Measurements from ENCODE around the gene TCAF1.

Gene TCAF1

DNA sequence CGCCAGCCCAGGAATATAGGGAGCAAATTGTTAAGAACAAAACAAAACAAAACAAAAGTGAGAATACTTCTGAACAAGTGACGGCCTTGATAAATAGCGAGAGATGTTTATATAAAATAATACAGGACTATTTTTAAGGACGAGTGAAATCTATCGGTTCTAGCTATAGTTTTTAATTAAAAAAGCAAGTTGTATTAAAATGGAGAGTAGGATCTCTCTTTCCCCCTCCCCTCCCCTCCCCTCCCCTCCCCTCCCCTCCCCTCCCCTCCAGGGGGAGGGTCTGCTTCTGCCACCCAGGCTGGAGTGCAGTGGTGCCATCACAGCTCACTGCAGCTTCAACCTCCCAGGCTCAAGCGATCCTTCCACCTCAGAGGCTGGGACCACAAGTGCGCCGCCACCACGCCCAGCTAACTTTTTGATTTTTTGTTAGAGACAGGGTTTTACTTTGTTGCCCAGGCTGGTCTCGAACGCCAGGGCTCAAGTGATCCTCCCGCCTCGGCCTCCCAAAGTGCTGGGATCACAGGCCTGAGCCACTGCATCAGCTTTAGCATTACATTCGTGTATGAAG lies 440 bp upstream of the TCAF1 start:
- ATAC-seq (ENCODE audit: insufficient read depth, low read depth), result no peak
- Histone ChIP-seq H3K27me3 (ENCODE audit: insufficient read depth, low read length, poor library complexity) (no peaks in the 10 kb centered on the region), H2AFZ (ENCODE audit: low read depth, low read length) (peak overlapping the region; percentile 78), H3K36me3 (ENCODE audit: insufficient read depth, low read length) (no peaks in the 10 kb centered on the region), H3K4me2 (ENCODE audit: insufficient read depth, low read length) (peak overlapping the region; percentile 77), H3K9ac (ENCODE audit: low read depth, low read length) (peak overlapping the region; percentile 75; the same call in 1 of the 2 replicates), H3K4me3 (ENCODE audit: low read depth in 1 of 2, low read length in 2 of 2) (peak overlapping the region; percentile 68 to 82; a peak in 3 of 4 replicates), H3K9me3 (ENCODE audit: insufficient read depth, low read length, severe bottlenecking) (no peaks in the 10 kb centered on the region), H3K4me1 (ENCODE audit: insufficient read depth, low read length) (peaks cover 27% of the 10 kb centered on the region), H3K79me2 (ENCODE audit: insufficient read depth, low read length) (peaks cover 44% of the 10 kb centered on the region), H4K20me1 (ENCODE audit: insufficient read depth, low read length) (peaks cover 12% of the 10 kb centered on the region; the same call in 1 of the 2 replicates), H3K27ac (ENCODE audit: low read length) (peak overlapping the region; percentile 89; the same call in 1 of the 2 replicates)
- TF ChIP-seq CTCF (IDR thresholded peaks at IDR 0.05; ENCODE audit: borderline replicate concordance, extremely low read depth, low read length, poor library complexity, severe bottlenecking) (no peak), EZH2 (IDR thresholded peaks at IDR 0.05; ENCODE audit: borderline replicate concordance, low read depth, low read length, severe bottlenecking) (no peak)
- peak; percentile 35 for DNase-seq

DNA sequence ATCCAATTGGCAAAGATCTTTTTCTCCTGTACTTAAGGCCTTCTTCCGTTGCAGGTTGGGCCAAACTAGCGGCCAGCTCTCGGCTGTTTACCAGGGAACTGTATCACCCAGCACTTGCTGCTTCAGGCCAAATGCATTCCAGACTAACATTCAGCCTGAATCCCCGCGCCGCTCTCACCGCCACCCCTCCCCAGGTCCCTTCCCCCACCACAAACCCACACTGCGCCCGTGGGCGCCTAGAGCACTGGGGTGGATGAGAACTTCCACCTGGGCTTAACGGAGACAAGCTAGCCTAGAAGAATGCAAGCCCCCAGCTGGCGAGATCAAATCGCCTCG lies 676 bp downstream of the TCAF1 start:
- peak overlapping the region; percentile 77 for H3K4me2 ChIP-seq (ENCODE audit: insufficient read depth, low read length)
- peak overlapping the region; percentile 68 to 82 for H3K4me3 ChIP-seq (ENCODE audit: low read depth in 1 of 2, low read length in 2 of 2)
- TF ChIP-seq CTCF (IDR thresholded peaks at IDR 0.05; ENCODE audit: borderline replicate concordance, extremely low read depth, low read length, poor library complexity, severe bottlenecking) (no peak), EZH2 (IDR thresholded peaks at IDR 0.05; ENCODE audit: borderline replicate concordance, low read depth, low read length, severe bottlenecking) (no peak)
- no peaks in the 10 kb centered on the region for H3K27me3 ChIP-seq (ENCODE audit: insufficient read depth, low read length, poor library complexity)
- ATAC-seq (ENCODE audit: insufficient read depth, low read depth) (peak; percentile 57), DNase-seq (peak; percentile 64)
- H3K79me2 ChIP-seq (ENCODE audit: insufficient read depth, low read length), result peaks cover 54% of the 10 kb centered on the region
- no peaks in the 10 kb centered on the region for H3K36me3 ChIP-seq (ENCODE audit: insufficient read depth, low read length)
- H3K9ac ChIP-seq (ENCODE audit: low read depth, low read length), result peak overlapping the region; percentile 75
- H3K9me3 ChIP-seq (ENCODE audit: insufficient read depth, low read length, severe bottlenecking), result no peaks in the 10 kb centered on the region
- H2AFZ ChIP-seq (ENCODE audit: low read depth, low read length), result peak overlapping the region; percentile 94
- peak overlapping the region; percentile 89 for H3K27ac ChIP-seq (ENCODE audit: low read length)
- H3K4me1 ChIP-seq (ENCODE audit: insufficient read depth, low read length), result peaks cover 27% of the 10 kb centered on the region
- H4K20me1 ChIP-seq (ENCODE audit: insufficient read depth, low read length), result peaks cover 12% of the 10 kb centered on the region; the same call in 1 of the 2 replicates

- Histone ChIP-seq H2AFZ (ENCODE audit: low read depth, low read length) (no peak overlapping the region), H3K9me3 (ENCODE audit: insufficient read depth, low read length, severe bottlenecking) (no peaks in the 10 kb centered on the region), H3K27me3 (ENCODE audit: insufficient read depth, low read length, poor library complexity) (no peaks in the 10 kb centered on the region), H3K27ac (ENCODE audit: low read length) (no peak overlapping the region), H3K79me2 (ENCODE audit: insufficient read depth, low read length) (peaks cover 64% of the 10 kb centered on the region), H4K20me1 (ENCODE audit: insufficient read depth, low read length) (peaks cover 12% of the 10 kb centered on the region; the same call in 1 of the 2 replicates), H3K9ac (ENCODE audit: low read depth, low read length) (peak overlapping the region; percentile 75; the same call in 1 of the 2 replicates), H3K4me2 (ENCODE audit: insufficient read depth, low read length) (peak overlapping the region; percentile 77), H3K4me3 (ENCODE audit: low read depth in 1 of 2, low read length in 2 of 2) (peak overlapping the region in 1 of 2 experiments; percentile 82; a peak in 2 of 4 replicates), H3K4me1 (ENCODE audit: insufficient read depth, low read length) (peaks cover 27% of the 10 kb centered on the region), H3K36me3 (ENCODE audit: insufficient read depth, low read length) (no peaks in the 10 kb centered on the region)
- DNase-seq (no peak), ATAC-seq (ENCODE audit: insufficient read depth, low read depth) (no peak)
- TF ChIP-seq EZH2 (IDR thresholded peaks at IDR 0.05; ENCODE audit: borderline replicate concordance, low read depth, low read length, severe bottlenecking) (no peak), CTCF (IDR thresholded peaks at IDR 0.05; ENCODE audit: borderline replicate concordance, extremely low read depth, low read length, poor library complexity, severe bottlenecking) (no peak)
These were observed 1.7 kb downstream of the TCAF1 start for GRCh38 chr7:143900230-143900766.
